Measurements from ENCODE around the gene CSAD. TPM values are rescaled to one million over a fixed set of nuclear protein-coding genes. Genes with fewer than 3 reads are reported as not detected.

Gene CSAD
- polyA plus RNA-seq, 1 of the 3 experiments (the other 2 are of a cell fraction): 32.2 TPM

DNA sequence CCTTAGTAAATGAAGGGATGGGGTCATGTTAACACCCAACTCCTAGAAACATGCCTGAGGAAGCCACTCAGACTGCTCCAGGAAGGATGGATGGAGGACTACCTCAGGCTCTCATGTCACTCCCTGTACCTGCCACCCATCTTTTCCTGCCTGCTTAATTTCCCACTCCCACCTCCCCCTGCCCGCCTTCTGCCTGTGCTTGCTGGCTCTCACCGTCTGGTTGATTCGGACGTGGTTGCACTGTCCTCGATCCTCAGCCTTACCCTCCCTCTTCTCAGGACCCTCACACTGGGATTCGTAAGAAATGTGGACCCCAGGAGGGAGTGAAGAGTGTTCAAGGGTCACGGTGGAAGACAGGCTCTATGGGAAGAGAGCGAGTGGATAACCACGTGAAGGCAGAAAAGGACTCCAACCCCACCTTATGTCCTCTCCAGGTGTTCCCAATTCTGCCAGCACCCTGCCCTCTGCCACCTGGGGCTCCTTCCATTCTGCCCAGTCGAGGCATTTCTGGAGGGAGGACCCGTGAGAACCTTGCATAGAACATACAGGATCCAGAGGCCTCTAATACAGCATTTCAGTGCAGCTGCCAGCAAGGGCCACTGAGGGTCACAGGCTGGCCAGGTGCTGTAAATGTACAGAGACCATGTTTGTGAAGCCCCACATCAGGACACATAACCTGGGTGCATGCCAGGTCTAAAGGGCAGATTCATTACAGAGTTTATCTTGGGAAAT is 13.4 kb upstream of the CSAD start:
- Histone ChIP-seq H3K9me3 (no peaks in the 10 kb centered on the region), H3K4me3 (ENCODE audit: low read depth in 2 of 2, low read length in 1 of 2) (no peak overlapping the region), H3K79me2 (ENCODE audit: insufficient read depth) (no peaks in the 10 kb centered on the region), H3K4me2 (no peak overlapping the region), H4K20me1 (ENCODE audit: insufficient read depth) (no peaks in the 10 kb centered on the region), H3K36me3 (replicated peaks in 1 of 2; ENCODE audit: control insufficient read depth in 1 of 2, insufficient read depth in 2 of 2, low read length in 1 of 2) (peaks cover 3 to 6% of the 10 kb centered on the region in 2 experiments), H3K27ac (ENCODE audit: low read depth in 2 of 2, low read length in 1 of 2) (no peak overlapping the region), H2AFZ (ENCODE audit: low read depth) (no peak overlapping the region), H3K9ac (no peak overlapping the region), H3K4me1 (ENCODE audit: control insufficient read depth in 1 of 2, insufficient read depth in 2 of 2, low read depth in 1 of 2, low read length in 1 of 2) (no peaks in the 10 kb centered on the region; a peak in 1 of 4 replicates), H3K27me3 (ENCODE audit: insufficient read depth) (no peaks in the 10 kb centered on the region), H3F3A (replicated peaks; ENCODE audit: insufficient read depth) (peaks cover 5% of the 10 kb centered on the region), H3K9me2 (no peaks in the 10 kb centered on the region)
- 79% methylated on average over 11 of the region's 11 CpGs for WGBS (ENCODE audit: low lambda C conversion rate)
- no peak for DNase-seq
- ChIA-PET CTCF (interaction anchor here (1.2 to 9.5 kb wide), 6 partner anchors 12 to 129 kb away, joined by 4 to 181 read pairs (median 74); partner anchors contain the start of gene ITGB7), POLR2A (interaction anchor here (0.7 kb wide), 1 partner anchor 34 kb away, joined by 4 read pairs; no protein-coding TSS in a partner anchor)
- TF ChIP-seq EP300 (IDR thresholded peaks at IDR 0.05; ENCODE audit: borderline replicate concordance in 1 of 2, low read depth in 1 of 2, low read length in 1 of 2) (no peak), MXI1 (IDR thresholded peaks at IDR 0.05; ENCODE audit: low read depth, low read length) (no peak), RCOR1 (IDR thresholded peaks at IDR 0.05; ENCODE audit: low read length) (no peak), MEF2A (IDR thresholded peaks at IDR 0.05; ENCODE audit: borderline replicate concordance, low read depth) (no peak), TEAD4 (IDR thresholded peaks at IDR 0.05; ENCODE audit: borderline replicate concordance, insufficient read depth) (no peak), FOXJ3 (CRISPR knock-in tag; IDR thresholded peaks at IDR 0.05) (no peak), ELF1 (IDR thresholded peaks at IDR 0.05) (no peak), SMC3 (IDR thresholded peaks at IDR 0.05; ENCODE audit: low read depth, low read length) (no peak)
- TF ChIP-seq, protein P1, sequence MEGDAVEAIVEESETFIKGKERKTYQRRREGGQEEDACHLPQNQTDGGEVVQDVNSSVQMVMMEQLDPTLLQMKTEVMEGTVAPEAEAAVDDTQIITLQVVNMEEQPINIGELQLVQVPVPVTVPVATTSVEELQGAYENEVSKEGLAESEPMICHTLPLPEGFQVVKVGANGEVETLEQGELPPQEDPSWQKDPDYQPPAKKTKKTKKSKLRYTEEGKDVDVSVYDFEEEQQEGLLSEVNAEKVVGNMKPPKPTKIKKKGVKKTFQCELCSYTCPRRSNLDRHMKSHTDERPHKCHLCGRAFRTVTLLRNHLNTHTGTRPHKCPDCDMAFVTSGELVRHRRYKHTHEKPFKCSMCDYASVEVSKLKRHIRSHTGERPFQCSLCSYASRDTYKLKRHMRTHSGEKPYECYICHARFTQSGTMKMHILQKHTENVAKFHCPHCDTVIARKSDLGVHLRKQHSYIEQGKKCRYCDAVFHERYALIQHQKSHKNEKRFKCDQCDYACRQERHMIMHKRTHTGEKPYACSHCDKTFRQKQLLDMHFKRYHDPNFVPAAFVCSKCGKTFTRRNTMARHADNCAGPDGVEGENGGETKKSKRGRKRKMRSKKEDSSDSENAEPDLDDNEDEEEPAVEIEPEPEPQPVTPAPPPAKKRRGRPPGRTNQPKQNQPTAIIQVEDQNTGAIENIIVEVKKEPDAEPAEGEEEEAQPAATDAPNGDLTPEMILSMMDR (IDR thresholded peaks at IDR 0.05): no peak
- TF ChIP-seq, protein P2, sequence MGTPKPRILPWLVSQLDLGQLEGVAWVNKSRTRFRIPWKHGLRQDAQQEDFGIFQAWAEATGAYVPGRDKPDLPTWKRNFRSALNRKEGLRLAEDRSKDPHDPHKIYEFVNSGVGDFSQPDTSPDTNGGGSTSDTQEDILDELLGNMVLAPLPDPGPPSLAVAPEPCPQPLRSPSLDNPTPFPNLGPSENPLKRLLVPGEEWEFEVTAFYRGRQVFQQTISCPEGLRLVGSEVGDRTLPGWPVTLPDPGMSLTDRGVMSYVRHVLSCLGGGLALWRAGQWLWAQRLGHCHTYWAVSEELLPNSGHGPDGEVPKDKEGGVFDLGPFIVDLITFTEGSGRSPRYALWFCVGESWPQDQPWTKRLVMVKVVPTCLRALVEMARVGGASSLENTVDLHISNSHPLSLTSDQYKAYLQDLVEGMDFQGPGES (IDR thresholded peaks at IDR 0.05; ENCODE audit: low read depth, low read length): no peak
- TF ChIP-seq, protein P3, sequence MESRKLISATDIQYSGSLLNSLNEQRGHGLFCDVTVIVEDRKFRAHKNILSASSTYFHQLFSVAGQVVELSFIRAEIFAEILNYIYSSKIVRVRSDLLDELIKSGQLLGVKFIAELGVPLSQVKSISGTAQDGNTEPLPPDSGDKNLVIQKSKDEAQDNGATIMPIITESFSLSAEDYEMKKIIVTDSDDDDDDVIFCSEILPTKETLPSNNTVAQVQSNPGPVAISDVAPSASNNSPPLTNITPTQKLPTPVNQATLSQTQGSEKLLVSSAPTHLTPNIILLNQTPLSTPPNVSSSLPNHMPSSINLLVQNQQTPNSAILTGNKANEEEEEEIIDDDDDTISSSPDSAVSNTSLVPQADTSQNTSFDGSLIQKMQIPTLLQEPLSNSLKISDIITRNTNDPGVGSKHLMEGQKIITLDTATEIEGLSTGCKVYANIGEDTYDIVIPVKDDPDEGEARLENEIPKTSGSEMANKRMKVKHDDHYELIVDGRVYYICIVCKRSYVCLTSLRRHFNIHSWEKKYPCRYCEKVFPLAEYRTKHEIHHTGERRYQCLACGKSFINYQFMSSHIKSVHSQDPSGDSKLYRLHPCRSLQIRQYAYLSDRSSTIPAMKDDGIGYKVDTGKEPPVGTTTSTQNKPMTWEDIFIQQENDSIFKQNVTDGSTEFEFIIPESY (IDR thresholded peaks at IDR 0.05; ENCODE audit: borderline replicate concordance, low read depth): no peak
- TF ChIP-seq, protein P4, sequence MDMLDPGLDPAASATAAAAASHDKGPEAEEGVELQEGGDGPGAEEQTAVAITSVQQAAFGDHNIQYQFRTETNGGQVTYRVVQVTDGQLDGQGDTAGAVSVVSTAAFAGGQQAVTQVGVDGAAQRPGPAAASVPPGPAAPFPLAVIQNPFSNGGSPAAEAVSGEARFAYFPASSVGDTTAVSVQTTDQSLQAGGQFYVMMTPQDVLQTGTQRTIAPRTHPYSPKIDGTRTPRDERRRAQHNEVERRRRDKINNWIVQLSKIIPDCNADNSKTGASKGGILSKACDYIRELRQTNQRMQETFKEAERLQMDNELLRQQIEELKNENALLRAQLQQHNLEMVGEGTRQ (IDR thresholded peaks at IDR 0.05; ENCODE audit: borderline replicate concordance, low read depth, low read length): no peak
